ENCODE measurements around the gene ART1.

The ART1 gene

DNA sequence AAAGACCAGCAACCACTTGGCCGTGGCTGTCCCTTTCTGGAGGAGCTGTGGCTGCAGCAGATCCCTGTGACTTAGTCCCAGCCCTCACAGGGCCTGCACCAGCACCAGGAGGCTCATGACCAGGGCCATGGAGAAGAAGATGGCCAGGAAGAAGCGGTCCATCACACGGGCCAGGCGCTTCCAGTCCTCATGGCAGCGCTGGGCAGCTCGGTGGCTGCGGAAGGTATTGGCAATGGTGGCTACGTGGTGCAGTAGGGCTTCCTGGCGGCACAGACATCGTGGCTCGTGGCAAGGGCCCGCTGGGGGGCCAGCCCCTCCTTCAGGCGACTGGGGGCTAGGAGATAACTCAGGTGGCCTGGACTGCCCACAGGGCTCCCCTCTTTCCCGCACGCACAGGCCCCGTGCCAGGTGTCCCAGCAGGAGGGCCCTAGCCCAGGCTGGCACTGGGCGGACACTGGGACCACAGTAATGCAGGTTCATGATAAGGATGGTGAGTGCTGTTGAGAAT is 21.1 kb downstream of the ART1 start:
- DNase-seq (ENCODE audit: low spot score) = no peak

DNA sequence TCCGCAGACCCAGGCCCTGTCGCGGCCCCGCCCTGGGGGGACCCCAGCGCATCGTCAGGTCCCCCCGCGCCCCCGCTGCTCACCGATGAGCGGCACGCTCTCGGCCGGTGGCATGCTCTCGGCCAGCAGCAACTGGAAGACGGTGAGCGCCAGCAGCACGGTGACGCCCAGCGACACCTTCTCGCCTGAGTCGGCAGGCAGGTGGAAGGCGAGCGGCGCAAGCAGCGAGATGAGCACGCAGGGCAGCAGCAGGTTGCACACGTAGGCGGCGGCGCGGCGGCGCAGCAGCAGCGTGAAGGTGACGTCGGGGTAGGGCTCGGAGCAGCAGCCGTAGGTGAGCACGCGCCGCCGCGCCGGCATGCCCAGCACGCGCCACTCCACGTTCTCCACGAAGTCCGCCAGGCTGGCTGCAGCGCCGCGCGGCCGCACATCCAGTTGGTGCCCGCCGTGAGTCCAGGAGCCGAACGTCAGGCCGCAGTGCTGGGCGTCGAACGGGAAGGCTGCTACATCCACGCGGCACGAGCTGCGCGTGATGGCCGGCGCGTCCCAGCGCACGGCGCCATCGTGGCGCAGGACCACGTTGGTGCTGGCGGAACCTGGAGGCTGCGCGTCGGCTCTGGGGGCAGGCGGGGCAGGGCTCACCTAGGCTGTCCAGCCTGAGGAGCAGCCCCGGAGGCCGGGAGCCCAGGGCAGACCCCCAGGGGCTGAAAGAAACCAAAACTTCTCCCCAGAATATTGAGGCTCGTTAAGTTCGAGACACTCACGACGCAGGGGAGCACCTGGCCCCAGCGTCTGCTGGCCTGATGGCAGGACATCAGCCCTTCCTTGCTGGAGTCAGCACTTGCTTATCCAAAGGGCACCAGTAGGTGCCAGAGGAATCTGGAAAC is 22.5 kb downstream of the ART1 start:
- no peak for DNase-seq (ENCODE audit: low spot score)

DNA sequence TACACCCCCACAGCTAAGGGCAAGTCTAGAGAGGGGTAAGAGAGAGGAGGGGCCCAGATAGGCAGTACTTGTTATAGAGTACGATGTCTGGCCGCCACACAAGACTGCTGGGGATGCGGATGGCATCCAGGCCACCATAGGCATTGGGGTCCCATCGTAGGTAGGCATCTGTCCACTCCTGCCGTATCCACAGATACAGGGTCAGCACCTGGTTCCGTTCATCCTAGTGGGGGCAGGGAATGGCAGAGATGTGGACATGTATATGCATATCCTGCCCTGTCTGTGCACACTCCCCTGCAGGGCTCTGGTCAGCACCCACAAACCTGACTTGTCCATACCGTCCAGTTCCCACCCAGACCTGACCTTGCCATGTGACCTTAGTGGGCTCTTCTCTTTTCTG is 24.2 kb downstream of the ART1 start:
- no peak for DNase-seq (ENCODE audit: low spot score)

DNA sequence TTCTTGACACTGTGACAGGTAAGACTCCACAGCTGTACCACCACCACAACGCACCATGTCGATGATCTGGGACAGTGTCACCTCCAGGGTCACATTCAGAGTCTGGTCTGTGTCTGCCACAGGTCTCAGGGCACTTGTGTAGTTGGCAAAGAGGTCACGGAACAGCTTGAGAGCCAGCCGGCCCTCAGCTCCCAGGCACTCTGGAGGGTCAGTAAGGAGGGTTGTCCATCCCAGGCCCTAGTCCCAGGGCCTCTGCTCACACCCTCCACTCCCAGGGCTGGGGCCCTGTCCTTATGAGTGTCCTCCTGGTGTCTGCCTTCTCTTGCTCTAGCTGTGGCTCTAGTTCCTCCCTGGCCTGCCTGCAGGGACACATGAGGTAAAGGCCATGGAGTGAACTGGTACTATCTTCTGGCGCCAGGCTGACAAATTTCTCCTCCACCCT is 24.8 kb downstream of the ART1 start:
- DNase-seq (ENCODE audit: low spot score) = no peak

DNA sequence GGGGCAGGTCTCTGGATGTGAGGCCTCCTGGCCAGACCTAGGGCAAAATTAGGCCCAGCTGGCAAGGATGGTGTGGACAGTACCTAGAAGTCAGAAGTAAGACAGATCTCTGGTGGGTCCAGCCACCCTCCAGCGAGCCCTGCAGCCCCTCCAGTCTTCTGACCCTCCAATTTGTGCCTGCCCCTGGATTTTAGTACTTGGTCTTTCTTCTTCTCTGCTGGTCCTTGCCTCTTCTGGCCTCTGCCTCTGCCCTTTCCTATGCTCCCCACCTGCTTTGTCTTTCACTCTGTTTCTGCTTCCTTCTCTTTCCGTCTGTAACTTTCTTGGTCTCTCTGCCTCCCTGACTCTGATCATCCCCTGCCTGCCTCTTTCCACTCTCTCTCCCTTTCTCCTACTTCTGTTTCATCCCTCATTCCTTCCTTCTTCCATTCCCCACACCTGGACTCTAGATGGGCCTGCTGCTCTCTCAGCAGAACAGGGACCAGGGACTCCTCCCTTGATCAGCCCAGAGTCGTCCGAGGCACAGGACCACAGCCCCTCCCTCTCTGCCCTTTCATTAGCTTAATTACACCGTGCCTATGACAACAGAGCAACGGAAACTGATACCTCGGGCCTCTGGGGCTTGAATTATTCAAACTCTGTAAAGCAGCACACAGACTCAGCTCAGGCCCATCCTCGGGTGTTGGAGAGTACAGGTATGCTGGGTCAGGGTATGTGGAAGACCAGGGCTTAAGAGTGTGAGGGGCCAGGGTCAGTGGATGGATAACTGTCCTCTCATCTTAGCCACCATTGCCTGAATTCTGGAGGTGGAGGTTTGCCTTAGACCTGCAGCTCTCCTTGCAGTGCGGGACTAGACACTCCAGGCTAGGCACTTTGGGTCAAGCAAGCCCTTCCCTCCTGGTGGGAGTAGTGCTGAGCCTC is 26.7 kb downstream of the ART1 start, which contains the start of gene CHRNA10:
Gene CHRNA10, minus strand, starts transcription at position 51 of the 921 bp plus-strand sequence. CDS start 72 bp downstream, outside the sequence.
- DNase-seq (ENCODE audit: low spot score) = no peak

DNA sequence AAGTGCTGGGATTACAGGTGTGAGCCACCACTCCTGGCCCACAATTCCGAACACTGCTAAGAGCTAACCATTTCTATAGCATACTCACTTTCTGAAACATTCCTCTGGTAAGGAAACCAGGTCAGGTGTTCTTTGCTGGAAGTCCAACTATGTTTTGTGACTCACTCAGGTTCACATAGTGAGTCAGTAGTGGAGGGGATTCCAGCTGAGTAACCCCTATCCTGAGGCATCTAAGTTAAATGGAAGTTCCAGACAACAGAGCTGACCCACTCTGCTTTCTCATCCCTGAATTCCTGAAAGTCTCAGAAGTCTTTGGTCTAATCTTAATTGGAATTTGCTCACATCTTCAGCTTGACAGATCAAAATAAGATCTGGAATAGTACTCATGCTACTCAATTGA is 29.3 kb downstream of the ART1 start:
- DNase-seq (ENCODE audit: low spot score) = no peak

DNA sequence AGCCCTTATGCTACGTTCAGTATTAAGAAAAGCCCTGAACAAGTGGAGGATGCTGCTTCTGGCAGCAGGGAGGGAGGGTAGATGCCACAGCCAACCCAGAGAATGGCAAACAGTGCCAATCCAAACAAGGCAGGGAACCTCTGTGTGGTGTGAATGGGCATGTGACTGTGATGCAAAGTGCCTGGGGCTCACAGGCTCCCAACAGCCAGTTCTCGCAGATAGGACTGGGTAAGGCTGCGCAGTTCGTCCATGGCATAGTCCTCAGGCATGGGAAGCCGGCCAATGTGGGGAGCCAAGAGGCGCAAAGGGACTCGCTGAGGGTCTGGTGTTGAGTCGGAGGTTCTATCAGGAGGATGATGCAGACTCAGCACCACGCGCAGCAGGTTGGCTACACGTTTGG is 31.0 kb downstream of the ART1 start:
- DNase-seq (ENCODE audit: low spot score) = no peak

DNA sequence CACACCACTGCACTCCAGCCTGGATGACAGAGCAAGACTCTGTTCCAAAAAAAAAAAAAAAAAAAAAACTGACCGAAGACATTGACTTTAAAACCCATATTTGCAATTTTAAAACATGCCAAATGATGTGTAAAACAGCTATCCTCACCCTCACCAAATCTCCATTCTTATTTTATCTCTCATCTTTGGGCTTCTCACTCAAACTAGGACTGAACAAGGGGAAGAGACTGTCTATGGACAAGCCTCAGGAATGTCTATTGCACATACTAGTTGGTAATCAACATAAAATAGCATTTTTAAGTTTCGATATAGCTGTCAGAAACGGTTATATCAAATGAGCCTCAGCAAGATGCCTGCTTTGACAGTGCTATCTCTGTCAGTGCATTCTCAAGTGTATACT is 34.1 kb downstream of the ART1 start:
- DNase-seq (ENCODE audit: low spot score) = no peak

DNA sequence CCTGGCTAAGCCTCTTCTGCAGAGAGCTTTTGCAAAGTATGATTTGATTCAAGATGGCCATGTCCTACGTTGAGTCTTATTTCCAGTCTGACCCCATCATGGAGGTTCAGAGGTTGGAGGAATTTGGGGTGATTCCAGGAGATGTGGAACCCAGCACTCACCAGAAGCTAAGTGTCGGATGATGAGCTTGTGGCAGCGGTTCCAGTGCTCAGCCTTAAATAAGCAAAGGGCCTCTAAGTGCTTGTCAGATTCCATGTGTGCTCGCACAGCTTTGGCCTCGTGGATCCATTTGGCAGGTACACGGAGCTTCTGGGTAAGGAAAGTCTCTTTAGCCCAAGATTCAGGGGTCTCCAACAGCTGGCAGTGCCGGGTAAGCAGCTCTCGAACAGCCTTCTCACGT is 38.1 kb downstream of the ART1 start:
- no peak for DNase-seq (ENCODE audit: low spot score)

DNA sequence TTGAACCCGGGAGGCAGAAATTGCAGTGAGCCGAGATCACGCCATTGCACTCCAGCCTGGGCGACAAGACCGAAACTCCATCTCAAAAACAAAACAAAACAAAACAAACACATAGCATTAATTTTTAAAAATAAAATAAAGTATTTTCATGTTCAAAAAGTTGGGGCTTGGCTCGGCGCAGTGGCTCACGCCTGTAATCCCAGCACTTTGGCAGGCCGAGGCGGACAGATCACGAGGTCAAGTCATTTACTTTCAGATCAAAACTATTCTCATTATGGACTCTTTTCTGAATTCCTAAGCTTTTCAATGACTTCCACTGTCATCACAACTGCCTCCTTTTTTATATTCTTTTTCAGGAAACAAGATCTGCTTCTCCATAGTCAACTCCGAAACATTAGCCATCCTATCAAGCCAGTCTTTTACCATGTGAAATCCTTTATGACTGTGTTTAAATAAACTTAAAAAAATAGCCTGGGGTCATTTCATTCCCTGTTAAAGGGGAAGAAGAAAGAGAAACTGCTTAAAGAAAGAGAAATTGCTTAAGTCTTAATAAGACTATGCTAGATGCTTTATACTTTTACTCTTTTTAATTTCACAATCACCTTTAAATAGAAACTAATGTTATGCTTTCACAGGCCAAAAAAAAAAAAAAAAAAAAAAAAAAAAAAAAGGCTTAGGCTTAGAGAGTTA is 39.3 kb downstream of the ART1 start:
- DNase-seq (ENCODE audit: low spot score) = no peak

DNA sequence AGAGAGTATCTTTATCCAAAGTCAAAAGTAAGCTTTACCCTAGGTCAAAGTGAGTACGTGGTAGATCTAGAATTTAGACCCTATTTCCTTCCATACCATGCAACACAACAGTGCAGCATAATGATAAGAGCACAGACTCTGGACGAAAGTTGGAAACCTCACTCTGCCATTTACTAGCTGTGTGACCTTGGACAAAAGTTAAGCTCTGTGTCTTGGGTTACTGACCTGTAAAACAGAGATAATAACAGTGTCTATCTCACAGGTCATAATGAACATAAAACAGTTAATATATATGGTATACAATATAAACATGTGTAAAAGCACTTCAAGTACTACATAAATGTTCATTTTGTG is 39.9 kb downstream of the ART1 start:
- DNase-seq (ENCODE audit: low spot score) = no peak

DNA sequence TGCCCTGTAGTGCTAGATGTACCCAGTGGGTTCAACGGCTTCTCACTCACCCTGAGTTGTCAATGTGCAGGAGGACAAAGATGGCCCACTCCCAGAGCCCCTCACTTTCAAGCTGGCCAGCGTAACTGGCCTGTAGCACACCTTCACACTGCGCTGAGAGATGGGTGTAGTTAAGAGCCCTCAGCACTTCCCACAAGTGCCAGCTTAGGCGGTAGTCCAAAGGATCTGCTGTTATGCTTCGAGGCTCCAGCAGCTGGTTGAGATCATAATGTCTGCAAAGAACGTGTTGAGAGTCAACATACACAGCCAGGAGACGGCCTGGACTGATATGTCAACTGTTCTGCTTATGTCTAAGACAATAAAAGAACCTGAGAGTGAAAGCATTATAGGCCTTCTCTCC is 41.0 kb downstream of the ART1 start:
- DNase-seq (ENCODE audit: low spot score) = no peak

DNA sequence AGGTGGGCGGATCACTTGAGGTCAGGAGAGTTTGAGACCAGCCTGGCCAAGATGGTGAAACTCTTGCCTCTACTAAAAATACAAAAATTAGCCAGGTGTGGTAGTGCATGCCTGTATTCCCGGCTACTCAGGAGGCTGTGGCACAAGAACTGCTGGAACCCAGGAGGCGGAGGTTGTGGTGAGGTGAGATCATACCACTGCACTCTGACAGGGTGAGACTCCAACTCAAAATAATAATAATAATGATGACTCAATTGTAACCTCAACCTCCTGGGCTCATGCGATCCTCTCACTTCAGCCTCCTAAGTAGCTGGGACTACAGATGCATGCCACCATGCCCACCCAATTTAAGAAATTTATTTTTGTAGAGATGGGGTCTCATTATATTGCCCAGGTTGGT is 41.8 kb downstream of the ART1 start:
- DNase-seq (ENCODE audit: low spot score) = no peak

DNA sequence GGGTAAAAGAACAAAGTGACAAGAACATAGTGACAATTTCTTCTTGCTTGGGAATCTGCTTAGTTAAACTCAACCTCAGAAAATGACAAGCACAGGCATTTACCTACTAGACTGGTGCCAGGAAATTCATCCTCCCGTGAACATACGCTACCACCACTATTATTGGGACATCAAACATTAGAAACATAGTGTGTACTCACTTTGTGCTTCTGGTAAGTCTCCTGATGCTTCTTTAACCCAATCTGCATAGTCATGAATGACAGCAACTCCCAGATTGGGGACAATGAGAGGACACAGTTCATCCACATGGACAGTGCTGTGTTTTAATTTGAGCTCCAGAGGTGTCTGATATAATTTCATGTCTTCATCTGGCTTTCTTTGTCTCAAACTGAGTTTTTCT is 55.5 kb downstream of the ART1 start:
- DNase-seq (ENCODE audit: low spot score) = no peak

DNA sequence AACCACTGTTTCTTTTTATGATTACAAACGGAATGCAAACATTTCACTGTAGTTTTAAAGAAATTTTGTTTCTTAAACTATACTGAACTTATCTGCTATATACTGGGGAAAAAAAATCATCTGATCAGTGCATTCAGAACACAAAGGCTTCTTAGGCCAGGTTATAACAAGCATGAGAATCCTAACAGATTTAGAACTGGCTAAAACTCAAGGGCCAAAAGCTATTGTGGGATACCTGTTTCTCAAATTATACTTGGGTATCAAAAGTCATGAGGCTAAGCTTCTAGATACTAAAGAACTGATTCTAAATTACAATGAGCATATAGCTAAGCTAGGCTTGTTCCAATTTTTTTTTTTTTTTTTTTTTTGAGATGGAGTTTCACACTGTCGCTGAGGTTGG is 56.0 kb downstream of the ART1 start:
- no peak for DNase-seq (ENCODE audit: low spot score)

DNA sequence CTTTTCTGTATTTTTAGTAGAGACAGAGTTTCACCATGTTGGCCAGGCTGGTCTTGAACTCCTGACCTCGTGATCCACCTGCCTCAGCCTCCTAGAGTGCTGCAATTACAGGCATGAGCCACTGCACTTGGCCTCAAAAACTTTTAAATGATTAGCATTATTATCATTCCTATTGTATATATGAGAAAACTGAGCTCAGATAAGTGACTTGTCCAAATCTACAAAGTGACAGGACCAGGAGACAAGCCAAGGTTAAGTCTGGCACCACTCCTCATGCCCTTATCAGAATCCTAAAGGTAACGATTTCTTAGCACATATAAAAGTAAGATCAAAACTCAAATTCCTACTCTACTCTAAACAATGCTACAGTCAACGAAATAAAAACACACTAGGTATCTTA is 58.5 kb downstream of the ART1 start:
- no peak for DNase-seq (ENCODE audit: low spot score)

DNA sequence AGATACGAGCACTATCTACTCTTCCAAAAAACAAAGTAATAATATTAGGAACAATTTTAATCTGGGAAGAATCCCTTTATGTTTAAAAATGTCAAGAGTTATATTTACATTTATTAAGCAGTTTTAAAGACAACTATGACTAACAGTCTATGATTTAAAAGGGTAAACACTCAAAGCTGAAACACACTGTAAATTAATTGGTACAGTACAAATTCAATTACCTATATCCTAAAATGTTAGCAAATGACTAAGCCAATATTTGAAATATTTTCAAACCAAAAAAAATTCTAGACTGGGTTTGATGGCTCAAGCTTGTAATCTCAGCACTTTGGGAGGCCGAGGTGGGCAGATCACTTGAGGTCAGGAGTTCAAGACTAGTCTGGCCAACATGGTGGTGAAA is 62.2 kb downstream of the ART1 start:
- DNase-seq (ENCODE audit: low spot score) = no peak

DNA sequence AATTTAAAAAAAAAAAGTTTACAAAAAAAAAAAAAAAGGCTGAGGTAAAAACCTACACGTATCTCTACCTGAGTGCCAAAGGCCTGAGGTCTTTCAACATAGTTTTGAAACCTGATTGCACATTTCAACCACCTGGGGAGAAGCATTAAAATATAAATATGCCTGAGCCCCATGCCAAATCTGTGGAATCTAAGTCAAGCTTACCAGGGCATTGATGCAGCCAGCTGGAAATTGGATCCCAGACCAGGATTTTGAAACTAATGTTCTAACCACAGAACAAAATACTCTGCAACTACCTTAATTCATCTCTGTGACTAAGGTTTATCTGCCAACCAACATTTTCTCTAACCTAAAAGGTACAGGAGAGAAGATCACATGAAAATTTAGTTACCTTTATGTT is 65.0 kb downstream of the ART1 start:
- DNase-seq (ENCODE audit: low spot score) = no peak

DNA sequence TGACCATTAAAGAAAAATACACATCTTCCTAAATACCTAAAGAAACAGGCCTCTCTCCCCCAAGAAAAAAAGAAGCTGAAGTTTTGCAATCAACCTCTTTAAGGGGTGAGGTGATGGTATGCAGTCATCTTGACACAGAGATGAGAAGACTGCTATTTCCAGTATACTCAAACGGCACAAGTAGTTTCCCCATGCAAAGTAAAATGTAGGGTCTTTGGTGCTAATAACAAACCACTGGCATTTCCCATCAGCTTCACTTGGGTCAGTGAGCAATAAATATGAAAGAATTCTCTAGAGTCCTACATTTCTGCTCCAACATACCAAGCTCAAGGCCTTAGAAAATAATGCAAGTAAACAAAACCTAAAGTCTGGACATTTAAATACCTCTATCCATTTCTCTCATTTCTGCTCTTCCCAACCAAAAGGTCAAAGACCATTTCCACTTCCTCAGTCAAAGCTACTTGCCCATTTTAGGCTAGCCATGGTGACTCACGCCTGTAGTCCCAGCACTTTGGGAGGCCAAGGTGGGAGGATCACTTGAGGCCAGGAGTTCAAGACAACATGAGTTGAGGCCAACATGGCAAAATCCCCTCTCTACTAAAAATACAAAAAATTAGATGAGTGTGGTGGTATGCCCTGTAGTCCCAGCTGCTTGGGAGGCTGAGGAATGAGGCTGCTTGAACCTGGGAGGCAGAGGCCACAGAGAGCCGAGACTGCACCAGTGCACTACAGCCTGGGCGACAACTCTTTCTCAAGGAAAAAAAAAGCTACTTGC is 65.7 kb downstream of the ART1 start:
- DNase-seq (ENCODE audit: low spot score) = no peak

DNA sequence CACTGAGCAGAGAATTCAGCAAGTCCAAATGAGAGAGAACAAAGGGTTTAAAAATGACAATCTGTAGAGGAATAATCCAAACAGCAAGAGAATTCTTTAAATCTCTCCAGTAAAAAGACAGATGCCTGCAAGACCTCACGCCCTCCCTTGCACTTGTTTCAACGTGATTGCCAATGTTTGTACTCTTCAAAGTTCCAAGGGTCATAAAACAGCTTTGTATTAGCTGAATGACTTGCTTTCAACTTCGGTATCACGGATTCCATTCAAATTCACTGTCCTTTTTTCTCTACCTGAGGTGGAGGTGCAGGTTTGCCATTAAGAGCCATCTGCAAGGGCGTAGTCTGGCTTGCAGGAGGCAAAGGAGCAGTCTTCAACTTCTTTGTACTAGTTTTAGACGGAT is 67.3 kb downstream of the ART1 start:
- DNase-seq (ENCODE audit: low spot score) = no peak
